Gastroesophageal sphincter (tissue), 4 donors: ENCODE results near the gene LRRK2. TPM values are rescaled to one million over a fixed set of nuclear protein-coding genes. Genes with fewer than 3 reads are reported as not detected.

Source experiments
- ATAC-seq: fragments of 150-250 bp; one replicate; pipeline ENCODE4 v1.9.1; 2016; ENCODE audit warnings: mild to moderate bottlenecking, moderate library complexity
- H3K27ac ChIP-seq, 4 donors: fragments of 200-600 bp; sonication (generic) in 3 of 4; 1 replicate in 3 of 4; 2 replicates in 1 of 4; pipeline ENCODE4 v1.5.1; 2016 to 2019
- H3K27me3 ChIP-seq: fragments of 200-600 bp; sonication (generic); one replicate; pipeline ENCODE4 v1.5.1; 2019
- H3K36me3 ChIP-seq, 2 donors: fragments of 200-600 bp; sonication (generic); one replicate each; pipeline ENCODE4 v1.5.1; 2019; ENCODE audit warnings: control low read depth in 1 of 2
- H3K4me1 ChIP-seq, 3 donors: fragments of 200-600 bp; sonication (generic); 1 replicate in 2 of 3; 2 replicates in 1 of 3; pipeline ENCODE4 v1.5.1; 2016 to 2019; ENCODE audit warnings: control low read depth in 2 of 3
- H3K4me3 ChIP-seq, 2 donors: fragments of 200-600 bp; sonication (generic); one replicate each; pipeline ENCODE4 v1.5.1; 2019; ENCODE audit warnings: mild to moderate bottlenecking in 1 of 2, moderate library complexity in 1 of 2
- H3K9me3 ChIP-seq, 3 donors: fragments of 200-600 bp; sonication (generic); one replicate each; pipeline ENCODE4 v1.5.1; 2017 to 2019; ENCODE audit warnings: control low read depth in 2 of 3
- CTCF ChIP-seq, 4 experiments: fragments of 200-600 bp in 2 of 4; fragments of 450-650 bp in 2 of 4; sonication (generic) in 1 of 4; IDR thresholded peaks; one replicate each; pipeline ENCODE4 v1.5.1; 2017 to 2019; ENCODE audit warnings: antibody characterized with exemption in 4 of 4, mild to moderate bottlenecking in 2 of 4, moderate library complexity in 2 of 4
- EP300 ChIP-seq: sonication (generic); formaldehyde crosslinking; IDR thresholded peaks from one replicate; pipeline ENCODE4 v1.6.1; 2017; ENCODE audit warnings: antibody characterized with exemption, mild to moderate bottlenecking
- POLR2A ChIP-seq, 2 donors: fragments of 450-650 bp; IDR thresholded peaks; one replicate each; pipeline ENCODE4 v1.6.1; 2017; ENCODE audit warnings: antibody characterized with exemption in 2 of 2, mild to moderate bottlenecking in 2 of 2, moderate library complexity in 1 of 2
- POLR2AphosphoS5 ChIP-seq: sonication (generic); formaldehyde crosslinking; IDR thresholded peaks from one replicate; pipeline ENCODE4 v1.6.1; 2017; ENCODE audit warnings: antibody characterized with exemption
- WGBS, 2 donors: methylation state at CpG; one replicate each; pipeline ENCODE4 v1.1.5; 2018; ENCODE audit warnings: low coverage in 1 of 2; 5-methylcytosine and 5-hydroxymethylcytosine counted together
- total RNA-seq, 4 donors: library from RNA; depleted of rRNA; stranded (reverse); fragments of >200 nt; gene quantifications; one replicate each; pipeline ENCODE4 v1.1.0, GENCODE V29; 2016

Gene LRRK2
- 10 to 100 TPM; 22.7 to 35.2 (median 29.3) TPM for total RNA-seq

GRCh38 chr12:40224439-40225291 is at the start of gene LRRK2:
LRRK2 (plus strand) TSS chr12:40224997; CDS start chr12:40225132, 135 bp downstream.
- Histone ChIP-seq H3K4me3 (peak within 1 kb of the TSS; percentile 72 to 79), H3K27me3 (no peaks in the 10 kb centered on the region), H3K36me3 (no peaks in the 10 kb centered on the region), H3K9me3 (no peaks in the 10 kb centered on the region), H3K4me1 (peaks cover 4 to 41% (median 5%) of the 10 kb centered on the region in 3 donors), H3K27ac (peak within 1 kb of the TSS; percentile 87 to 98 (median 94))
- ATAC-seq: peak; percentile 91
- peak in 3 of 4 experiments; percentile 13 to 28 (median 26) for TF ChIP-seq CTCF (IDR thresholded peaks at IDR 0.05)
- no peak for TF ChIP-seq EP300
- TF ChIP-seq POLR2AphosphoS5: peak; percentile 65
- TF ChIP-seq POLR2A (IDR thresholded peaks at IDR 0.05): peak; percentile 89 to 90
- 0% methylated on average over 9 to 10 of the region's 78 CpGs for WGBS, 2 donors

- Histone ChIP-seq H3K36me3 (no peaks in the 10 kb centered on the region), H3K4me1 (no peaks in the 10 kb centered on the region), H3K9me3 (no peaks in the 10 kb centered on the region), H3K27me3 (no peaks in the 10 kb centered on the region), H3K4me3 (no peak overlapping the region), H3K27ac (no peak overlapping the region)
- ATAC-seq: no peak
- 60 to 70% methylated on average over 2 of the region's 2 CpGs for WGBS, 2 donors
- no peak for TF ChIP-seq EP300
- no peak for TF ChIP-seq CTCF (IDR thresholded peaks at IDR 0.05)
- TF ChIP-seq POLR2AphosphoS5: no peak
- no peak for TF ChIP-seq POLR2A (IDR thresholded peaks at IDR 0.05)
Observed at GRCh38 chr12:40175045-40175444, 49.8 kb upstream of the LRRK2 start.

- H3K36me3 ChIP-seq: no peaks in the 10 kb centered on the region
- H3K4me3 ChIP-seq: no peak overlapping the region
- no peaks in the 10 kb centered on the region for H3K9me3 ChIP-seq
- no peak for ATAC-seq
- H3K4me1 ChIP-seq: no peaks in the 10 kb centered on the region
- WGBS, 2 donors: 71 to 91% methylated on average over 2 to 3 of the region's 3 CpGs
- TF ChIP-seq POLR2A (IDR thresholded peaks at IDR 0.05) (no peak), POLR2AphosphoS5 (no peak), CTCF (IDR thresholded peaks at IDR 0.05) (no peak), EP300 (no peak)
- no peak overlapping the region for H3K27ac ChIP-seq
- H3K27me3 ChIP-seq: no peaks in the 10 kb centered on the region
Observed at GRCh38 chr12:40175489-40175888, 49.3 kb upstream of the LRRK2 start.

GRCh38 chr12:40178701-40179100 is 46.1 kb upstream of the LRRK2 start:
- no peaks in the 10 kb centered on the region for H3K36me3 ChIP-seq
- no peaks in the 10 kb centered on the region for H3K4me1 ChIP-seq
- no peaks in the 10 kb centered on the region for H3K27me3 ChIP-seq
- H3K27ac ChIP-seq: no peak overlapping the region
- H3K4me3 ChIP-seq: no peak overlapping the region
- TF ChIP-seq CTCF (IDR thresholded peaks at IDR 0.05): no peak
- TF ChIP-seq EP300: no peak
- no peak for TF ChIP-seq POLR2A (IDR thresholded peaks at IDR 0.05)
- no peak for TF ChIP-seq POLR2AphosphoS5
- H3K9me3 ChIP-seq: no peaks in the 10 kb centered on the region
- WGBS, 2 donors: 88 to 100% methylated on average over 4 of the region's 4 CpGs
- ATAC-seq: no peak

- Histone ChIP-seq H3K36me3 (no peaks in the 10 kb centered on the region), H3K4me1 (no peaks in the 10 kb centered on the region), H3K27me3 (no peaks in the 10 kb centered on the region), H3K9me3 (no peaks in the 10 kb centered on the region), H3K4me3 (no peak overlapping the region), H3K27ac (no peak overlapping the region)
- no peak for ATAC-seq
- TF ChIP-seq CTCF (IDR thresholded peaks at IDR 0.05) (no peak), POLR2AphosphoS5 (no peak), POLR2A (IDR thresholded peaks at IDR 0.05) (no peak), EP300 (no peak)
- WGBS, 2 donors: 86% methylated on average over 1 of the region's 1 CpG; no CpG with 5 or more reads in 1 of the 2 donors
Observed at GRCh38 chr12:40181490-40181889, 43.3 kb upstream of the LRRK2 start.
